Upper lobe of right lung (tissue), 1 donor: ENCODE data around the gene HNRNPC. TPM values are rescaled to one million over a fixed set of nuclear protein-coding genes. Genes with fewer than 3 reads are reported as not detected.

Experiments
- ATAC-seq: fragments of 200-7000 bp; cut with Tn5 transposase; one replicate; pipeline ENCODE4 v1.9.1; 2020; ENCODE audit warnings: mild to moderate bottlenecking, moderate library complexity
- DNase-seq: peaks from one replicate; pipeline ENCODE4 v3.0.0-alpha.2; 2020
- H3K27ac ChIP-seq: fragments of 200-600 bp; one replicate; pipeline ENCODE4 v1.8.0; 2022
- H3K27me3 ChIP-seq: fragments of 200-600 bp; one replicate; pipeline ENCODE4 v1.8.0; 2022; ENCODE audit warnings: mild to moderate bottlenecking
- H3K36me3 ChIP-seq: fragments of 200-600 bp; one replicate; pipeline ENCODE4 v1.8.0; 2022
- H3K4me1 ChIP-seq: fragments of 200-600 bp; one replicate; pipeline ENCODE4 v1.8.0; 2022
- H3K4me3 ChIP-seq: fragments of 200-600 bp; one replicate; pipeline ENCODE4 v1.8.0; 2022; ENCODE audit warnings: mild to moderate bottlenecking
- H3K9me3 ChIP-seq: fragments of 200-600 bp; one replicate; pipeline ENCODE4 v1.8.0; 2022
- intact Hi-C: fragments of 100-400 bp; cut with DNase I; formaldehyde crosslinking; loops from one replicate; pipeline ENCODE4 v1.11.0; 2022
- total RNA-seq: library from RNA; stranded (reverse); fragmentation: NEBNext Ultra II Directional; extraction: Animal tissue kit (Norgen Biotek cat#: 25700); gene quantifications from one replicate; pipeline ENCODE4 v1.2.1, GENCODE V29; 2021
- TF ChIP-seq, protein P1 (sequence below): fragments of 200-600 bp; IDR thresholded peaks from one replicate; pipeline ENCODE4 v1.8.0; 2022; ENCODE audit warnings: antibody characterized with exemption
- donor health status: DM: no; HTN: yes; CAD: no; lungs with severe emphysema.

Gene HNRNPC
- total RNA-seq, 1 donor from 2014 or later: 368 TPM

DNA sequence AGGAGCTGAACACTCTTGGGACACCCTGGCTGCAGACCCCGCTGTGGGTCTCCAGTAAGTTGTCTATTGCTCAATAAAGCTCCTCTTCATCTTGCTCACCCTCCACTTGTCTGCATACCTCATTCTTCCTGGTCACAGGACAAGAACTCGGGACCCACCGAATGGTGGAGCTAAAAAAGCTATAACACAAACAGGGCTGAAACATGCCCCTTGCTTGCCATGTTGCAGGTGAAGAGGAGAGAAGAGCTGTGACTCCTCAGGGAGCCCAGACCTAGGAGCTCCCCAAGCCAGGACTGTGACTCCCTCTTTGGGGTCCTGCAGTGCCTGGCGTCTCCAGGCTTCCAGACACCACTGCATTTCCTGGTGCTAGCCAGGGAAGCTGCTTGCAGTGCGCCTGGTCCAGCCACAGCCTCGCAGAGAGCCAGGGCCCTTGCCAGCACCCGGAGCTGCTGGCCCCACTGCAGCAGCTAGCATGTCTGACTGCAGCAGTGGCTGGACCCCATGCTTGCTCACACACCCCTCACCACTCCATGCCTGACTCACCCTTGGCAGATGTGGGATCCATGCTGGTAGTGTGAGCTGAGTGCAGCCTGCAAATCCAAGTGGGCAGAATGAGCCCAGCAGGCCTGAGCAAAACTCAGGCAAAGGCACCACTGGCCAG lies 76.2 kb downstream of the HNRNPC start:
- no peak overlapping the region for H3K27ac ChIP-seq
- DNase-seq (no peak), ATAC-seq (no peak)
- TF ChIP-seq, protein P1, sequence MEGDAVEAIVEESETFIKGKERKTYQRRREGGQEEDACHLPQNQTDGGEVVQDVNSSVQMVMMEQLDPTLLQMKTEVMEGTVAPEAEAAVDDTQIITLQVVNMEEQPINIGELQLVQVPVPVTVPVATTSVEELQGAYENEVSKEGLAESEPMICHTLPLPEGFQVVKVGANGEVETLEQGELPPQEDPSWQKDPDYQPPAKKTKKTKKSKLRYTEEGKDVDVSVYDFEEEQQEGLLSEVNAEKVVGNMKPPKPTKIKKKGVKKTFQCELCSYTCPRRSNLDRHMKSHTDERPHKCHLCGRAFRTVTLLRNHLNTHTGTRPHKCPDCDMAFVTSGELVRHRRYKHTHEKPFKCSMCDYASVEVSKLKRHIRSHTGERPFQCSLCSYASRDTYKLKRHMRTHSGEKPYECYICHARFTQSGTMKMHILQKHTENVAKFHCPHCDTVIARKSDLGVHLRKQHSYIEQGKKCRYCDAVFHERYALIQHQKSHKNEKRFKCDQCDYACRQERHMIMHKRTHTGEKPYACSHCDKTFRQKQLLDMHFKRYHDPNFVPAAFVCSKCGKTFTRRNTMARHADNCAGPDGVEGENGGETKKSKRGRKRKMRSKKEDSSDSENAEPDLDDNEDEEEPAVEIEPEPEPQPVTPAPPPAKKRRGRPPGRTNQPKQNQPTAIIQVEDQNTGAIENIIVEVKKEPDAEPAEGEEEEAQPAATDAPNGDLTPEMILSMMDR: no peak
- no peaks in the 10 kb centered on the region for H3K36me3 ChIP-seq
- H3K9me3 ChIP-seq: no peaks in the 10 kb centered on the region
- no peak overlapping the region for H3K4me3 ChIP-seq
- H3K27me3 ChIP-seq: no peaks in the 10 kb centered on the region
- peaks cover 8% of the 10 kb centered on the region for H3K4me1 ChIP-seq
- intact Hi-C loops: no loop called here

DNA sequence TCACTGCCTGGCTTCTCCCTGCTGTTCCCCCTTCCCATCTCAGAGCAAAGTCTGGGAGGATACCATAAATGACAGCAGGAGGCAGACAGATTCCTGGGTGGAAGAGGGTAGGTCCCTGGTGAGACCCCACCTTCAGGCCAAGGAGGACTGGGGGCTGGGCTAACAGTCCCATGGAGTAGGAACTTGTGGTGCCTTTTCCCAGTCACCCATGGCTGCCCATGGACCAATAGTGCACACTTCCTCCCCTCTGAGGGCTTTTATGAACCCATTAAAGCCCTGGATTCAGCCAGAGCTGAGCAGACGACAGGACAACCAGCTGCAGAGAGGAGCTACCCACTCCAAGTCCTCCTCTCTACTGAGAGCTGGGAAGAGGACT lies 76.8 kb downstream of the HNRNPC start:
- H3K4me3 ChIP-seq: no peak overlapping the region
- DNase-seq (no peak), ATAC-seq (peak; percentile 5)
- intact Hi-C loops: no loop called here
- no peaks in the 10 kb centered on the region for H3K27me3 ChIP-seq
- no peak overlapping the region for H3K27ac ChIP-seq
- no peaks in the 10 kb centered on the region for H3K36me3 ChIP-seq
- TF ChIP-seq, protein P1: no peak
- no peaks in the 10 kb centered on the region for H3K9me3 ChIP-seq
- H3K4me1 ChIP-seq: peaks cover 8% of the 10 kb centered on the region

DNA sequence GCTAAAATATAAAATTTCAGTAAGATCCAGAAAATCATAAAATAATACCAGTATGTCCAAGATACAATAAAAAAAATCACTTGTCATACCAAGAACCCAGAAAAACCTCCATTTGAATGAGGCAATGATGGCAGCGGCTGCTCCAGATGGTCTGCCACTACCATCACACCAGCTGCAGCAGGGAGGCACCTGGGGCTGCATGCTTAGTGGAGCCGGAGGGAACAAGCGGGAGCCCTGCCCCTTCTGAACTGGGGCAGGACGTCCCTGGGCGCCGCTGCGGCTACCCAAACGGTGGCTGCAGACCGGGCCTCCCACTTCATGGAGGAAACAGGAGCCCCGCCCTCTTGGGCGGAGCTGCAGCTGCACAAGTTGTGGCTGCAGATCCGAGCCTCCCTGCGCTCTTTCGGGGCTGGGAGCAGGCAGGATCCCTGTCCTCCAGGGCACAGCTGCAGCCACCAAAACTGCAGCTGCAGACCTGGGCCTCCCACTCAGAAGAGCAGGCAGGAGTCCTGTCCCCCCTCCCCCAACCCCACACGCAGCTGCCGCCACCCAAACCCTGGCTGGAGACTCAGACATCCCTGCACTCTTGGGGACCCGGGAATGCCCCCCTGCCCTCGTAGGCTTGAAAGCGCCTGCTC lies 77.3 kb downstream of the HNRNPC start:
- intact Hi-C loops: no loop called here
- ATAC-seq (peak; percentile 99), DNase-seq (peak; percentile 90)
- Histone ChIP-seq H3K27ac (no peak overlapping the region), H3K4me1 (peaks cover 8% of the 10 kb centered on the region), H3K27me3 (no peaks in the 10 kb centered on the region), H3K4me3 (peak overlapping the region; percentile 37), H3K36me3 (no peaks in the 10 kb centered on the region), H3K9me3 (no peaks in the 10 kb centered on the region)
- TF ChIP-seq, protein P1: no peak

DNA sequence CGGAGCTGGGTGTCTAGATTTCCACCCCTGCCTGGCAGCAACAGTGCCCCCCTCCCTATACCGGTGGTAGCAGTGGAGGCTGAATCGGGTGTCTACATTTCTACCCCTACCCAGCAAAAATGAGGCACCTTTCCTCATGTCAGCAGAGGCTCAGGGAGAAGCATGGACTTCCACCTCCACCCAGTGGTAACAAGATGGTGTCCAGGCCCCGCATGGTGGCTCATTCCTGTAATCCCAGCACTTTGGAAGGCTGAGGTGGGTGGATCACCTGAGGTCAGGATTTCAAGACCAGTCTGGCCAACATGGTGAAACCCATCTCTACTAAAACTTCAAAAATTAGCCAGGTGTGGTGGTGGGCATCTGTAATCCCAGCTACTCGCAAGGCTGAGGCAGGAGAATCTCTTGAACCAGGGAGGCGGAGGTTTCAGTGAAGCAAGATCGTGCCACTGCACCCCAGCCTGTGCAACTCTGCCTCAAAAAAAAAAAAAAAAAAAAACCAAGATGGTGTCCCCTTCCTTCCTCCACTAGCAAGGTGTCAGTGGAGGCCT lies 77.9 kb downstream of the HNRNPC start:
- H3K4me3 ChIP-seq: peak overlapping the region; percentile 37
- no peak overlapping the region for H3K27ac ChIP-seq
- DNase-seq: no peak
- no peaks in the 10 kb centered on the region for H3K9me3 ChIP-seq
- TF ChIP-seq, protein P1: no peak
- intact Hi-C loops: no loop called here
- no peaks in the 10 kb centered on the region for H3K27me3 ChIP-seq
- H3K4me1 ChIP-seq: peaks cover 8% of the 10 kb centered on the region
- ATAC-seq: no peak
- H3K36me3 ChIP-seq: no peaks in the 10 kb centered on the region

DNA sequence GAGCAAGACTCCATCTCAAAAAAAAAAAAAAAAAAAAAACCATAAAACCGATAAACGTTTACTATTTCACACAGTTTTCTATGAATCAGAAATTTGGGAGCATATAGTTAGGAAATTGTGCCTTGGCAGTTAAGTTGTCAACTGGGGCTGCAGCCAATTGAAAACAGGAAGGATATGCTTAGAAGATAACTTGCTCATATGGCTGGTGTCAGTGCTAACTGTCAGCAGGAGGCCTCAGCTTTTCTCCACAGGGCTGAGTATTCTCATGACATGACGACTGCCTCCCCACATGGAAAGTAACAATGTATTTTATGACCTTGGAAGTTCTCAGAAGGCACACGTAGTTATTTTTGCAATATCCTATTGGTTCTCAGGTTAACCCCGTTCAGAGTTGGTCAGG lies 83.8 kb downstream of the HNRNPC start:
- Histone ChIP-seq H3K9me3 (no peaks in the 10 kb centered on the region), H3K4me3 (no peak overlapping the region), H3K4me1 (no peaks in the 10 kb centered on the region), H3K27me3 (no peaks in the 10 kb centered on the region), H3K27ac (no peak overlapping the region), H3K36me3 (no peaks in the 10 kb centered on the region)
- ATAC-seq (no peak), DNase-seq (no peak)
- TF ChIP-seq, protein P1: no peak
- intact Hi-C loops: no loop called here
